Fibroblast of mammary gland (primary cell): ENCODE results near the gene TEX13C.

Source experiments
- DNase-seq: peaks from one replicate; pipeline ENCODE4 v3.0.0-alpha.2; 2010; ENCODE audit warnings: low read depth
- H3K4me3 ChIP-seq: 2 replicates; pipeline ENCODE4 v1.5.1; 2011; ENCODE audit warnings: low read depth, mild to moderate bottlenecking, low read length, moderate library complexity; ENCODE audit not compliant: control insufficient read depth
- CTCF ChIP-seq: conservative IDR thresholded peaks from 2 replicates; pipeline ENCODE4 v1.5.1; 2011; ENCODE audit warnings: low read depth, low read length, inconsistent platforms; ENCODE audit not compliant: control insufficient read depth, insufficient read depth

Gene TEX13C

GRCh38 chrX:125326599-125326998 lies 6.9 kb downstream of the TEX13C start:
- TF ChIP-seq CTCF = no peak
- H3K4me3 ChIP-seq = no peak overlapping the region
- DNase-seq = no peak

GRCh38 chrX:125327891-125328290 lies 8.2 kb downstream of the TEX13C start:
- no peak for TF ChIP-seq CTCF
- DNase-seq = no peak
- H3K4me3 ChIP-seq = no peak overlapping the region

- DNase-seq = no peak
- no peak overlapping the region for H3K4me3 ChIP-seq
- no peak for TF ChIP-seq CTCF
Observed at GRCh38 chrX:125333583-125333982, 13.9 kb downstream of the TEX13C start.

GRCh38 chrX:125340490-125340889 lies 20.8 kb downstream of the TEX13C start:
- no peak for DNase-seq
- TF ChIP-seq CTCF = no peak
- H3K4me3 ChIP-seq = no peak overlapping the region

GRCh38 chrX:125374169-125374568 lies 54.5 kb downstream of the TEX13C start:
- no peak for TF ChIP-seq CTCF
- no peak for DNase-seq
- H3K4me3 ChIP-seq = no peak overlapping the region
